T-cell (primary cell): ENCODE measurements around the gene TUT7. TPM values are rescaled to one million over a fixed set of nuclear protein-coding genes. Genes with fewer than 3 reads are reported as not detected.

Source experiments
- ATAC-seq, 4 experiments: fragments of 200-7000 bp in 3 of 4; fragments of 150-1000 bp in 1 of 4; cut with Tn5 transposase; replicated peaks in 1 of 4; 1 replicate in 3 of 4; 2 replicates in 1 of 4; pipeline ENCODE4 v1.10.0; 2021; ENCODE audit warnings: moderate library complexity in 3 of 4, mild to moderate bottlenecking in 2 of 4, moderate number of reproducible peaks in 1 of 4
- CTCF ChIA-PET, 2 donors: fragments of 300-600 bp; sonication (Branson Sonifier 250); formaldehyde crosslinking; loops; one replicate each; lab custom pipeline; 2022; ENCODE audit warnings: antibody characterized with exemption in 2 of 2; lab: Charles Lee
- POLR2A ChIA-PET, 2 donors: fragments of 300-600 bp; sonication (Branson Sonifier 250); formaldehyde crosslinking; loops; one replicate each; lab custom pipeline; 2022; ENCODE audit warnings: antibody characterized with exemption in 2 of 2; lab: Charles Lee
- DNase-seq, 35 experiments: peaks; one replicate each; pipeline versions ENCODE4 v3.0.0 to v3.0.0-alpha.2; 2013 to 2023
- H3K27ac ChIP-seq: one replicate; pipeline ENCODE4 v1.5.1; 2013; ENCODE audit warnings: low read length
- H3K27me3 ChIP-seq, 2 experiments: replicated peaks in 1 of 2; 1 replicate in 1 of 2; 2 replicates in 1 of 2; pipeline versions ENCODE4 v1.6.1 to v1.7.0; 2013; ENCODE audit warnings: low read length in 1 of 2, mixed read lengths in 1 of 2; ENCODE audit not compliant: control insufficient read depth in 2 of 2, insufficient read depth in 2 of 2; ENCODE audit errors: extremely low read depth in 1 of 2
- H3K36me3 ChIP-seq, 2 donors: 1 replicate in 1 of 2; 2 replicates in 1 of 2; pipeline versions ENCODE4 v1.6.1 to v1.7.0; 2013; ENCODE audit warnings: low read length in 1 of 2; ENCODE audit not compliant: control insufficient read depth in 2 of 2, insufficient read depth in 1 of 2; ENCODE audit errors: extremely low read depth in 1 of 2
- H3K4me1 ChIP-seq, 2 experiments: 1 replicate in 1 of 2; 2 replicates in 1 of 2; pipeline versions ENCODE4 v1.6.1 to v1.7.0; 2013; ENCODE audit warnings: low read length in 2 of 2, mixed read lengths in 1 of 2; ENCODE audit not compliant: insufficient read depth in 2 of 2, control insufficient read depth in 1 of 2; ENCODE audit errors: extremely low read depth in 1 of 2
- H3K4me3 ChIP-seq, 2 donors: 1 replicate in 1 of 2; 2 replicates in 1 of 2; pipeline versions ENCODE4 v1.5.1 to v1.7.0; 2013; ENCODE audit warnings: mild to moderate bottlenecking in 2 of 2, low read length in 1 of 2, moderate library complexity in 1 of 2; ENCODE audit not compliant: control insufficient read depth in 1 of 2; ENCODE audit errors: extremely low read depth in 1 of 2
- H3K9me3 ChIP-seq: 2 replicates; pipeline ENCODE4 v1.7.0; 2013
- H3K27ac Mint-ChIP-seq, 2 donors: one replicate each; pipeline ENCODE4 v1.8.0; 2020 to 2021; ENCODE audit warnings: mild to moderate bottlenecking in 2 of 2, mixed read lengths in 2 of 2
- H3K27me3 Mint-ChIP-seq, 2 donors: one replicate each; pipeline ENCODE4 v1.8.0; 2021 to 2022; ENCODE audit warnings: mixed read lengths in 2 of 2
- H3K36me3 Mint-ChIP-seq: one replicate; pipeline ENCODE4 v1.8.0; 2021; ENCODE audit warnings: mixed read lengths
- H3K4me1 Mint-ChIP-seq, 3 donors: one replicate each; pipeline ENCODE4 v1.8.0; 2020 to 2022; ENCODE audit warnings: mixed read lengths in 3 of 3, mild to moderate bottlenecking in 1 of 3
- H3K4me3 Mint-ChIP-seq, 3 donors: one replicate each; pipeline ENCODE4 v1.8.0; 2020 to 2022; ENCODE audit warnings: mild to moderate bottlenecking in 3 of 3, mixed read lengths in 3 of 3, moderate library complexity in 3 of 3
- H3K9me3 Mint-ChIP-seq, 3 donors: one replicate each; pipeline ENCODE4 v1.8.0; 2020 to 2022; ENCODE audit warnings: mixed read lengths in 3 of 3
- WGBS: methylation state at CpG from one replicate; pipeline ENCODE4 v1.1.5; 2013; ENCODE audit warnings: missing lambda C conversion rate; ENCODE audit not compliant: insufficient coverage; 5-methylcytosine and 5-hydroxymethylcytosine counted together
- total RNA-seq, 35 experiments: library from RNA in 6 of 35; stranded (reverse) in 6 of 35; fragments of 120-200 nt in 1 of 35; gene quantifications; one replicate each; pipeline versions ENCODE4 v1.2.1 to v1.2.4 and lab custom pipeline; 2013 to 2026

The TUT7 gene
- total RNA-seq, 5 donors from 2014 or later (not counting 1 experiment from before 2014, with no cell fraction given), result 45.4 to 50.4 (median 48.6) TPM

- Histone ChIP-seq H3K27me3 (no peaks in the 10 kb centered on the region), H3K9me3 (no peaks in the 10 kb centered on the region), H3K36me3 (peaks cover 0 to 55% of the 10 kb centered on the region in 2 donors), H3K4me1 (no peaks in the 10 kb centered on the region), H3K4me3 (no peak overlapping the region), H3K27ac (no peak overlapping the region)
- Mint-ChIP-seq H3K36me3 (peaks cover 67% of the 10 kb centered on the region), H3K27ac (peak overlapping the region in 1 of 2 donors; percentile 61), H3K4me1 (peaks cover 4 to 6% (median 6%) of the 10 kb centered on the region in 3 donors), H3K27me3 (no peaks in the 10 kb centered on the region), H3K9me3 (no peaks in the 10 kb centered on the region), H3K4me3 (no peak overlapping the region)
- CTCF ChIA-PET, result interaction anchor here in 1 of 2 donors (0.6 kb wide), 1 partner anchor 10 kb away, joined by 4 read pairs; no protein-coding TSS in a partner anchor
- ATAC-seq, result no peak
- WGBS, result 100% methylated on average over 2 of the region's 5 CpGs
- POLR2A ChIA-PET, result interaction anchor here in 1 of 2 donors (0.7 kb wide), 1 partner anchor 55 kb away, joined by 5 read pairs; no protein-coding TSS in a partner anchor
- no peak for DNase-seq
Observed at GRCh38 chr9:86330186-86330585, 24.0 kb downstream of the TUT7 start.

DNA sequence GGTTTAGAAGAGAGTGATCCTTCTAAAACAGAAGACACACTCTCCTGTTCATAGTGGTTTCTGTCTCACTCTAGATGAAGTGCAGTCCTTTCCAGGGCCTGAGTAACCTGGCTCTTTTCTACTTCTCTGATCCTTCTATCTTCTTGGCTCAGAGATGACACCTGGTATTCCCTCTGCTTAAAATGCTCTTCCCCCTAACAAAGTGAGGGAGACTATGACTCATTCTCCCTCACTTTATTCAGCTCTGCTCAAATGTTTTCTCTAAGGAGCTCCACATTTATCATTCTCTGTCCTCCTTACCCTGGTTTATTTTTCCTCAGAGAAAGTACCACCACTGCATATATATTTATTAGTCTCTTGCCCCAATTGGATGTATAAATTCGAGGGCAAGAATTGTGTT is 24.6 kb downstream of the TUT7 start:
- Mint-ChIP-seq H3K27me3 (no peaks in the 10 kb centered on the region), H3K36me3 (peaks cover 65% of the 10 kb centered on the region), H3K4me1 (peaks cover 4 to 6% (median 6%) of the 10 kb centered on the region in 3 donors), H3K4me3 (no peak overlapping the region), H3K27ac (peak overlapping the region in 1 of 2 donors; percentile 61), H3K9me3 (no peaks in the 10 kb centered on the region)
- Histone ChIP-seq H3K4me3 (no peak overlapping the region), H3K36me3 (peaks cover 0 to 55% of the 10 kb centered on the region in 2 donors), H3K4me1 (no peaks in the 10 kb centered on the region), H3K9me3 (no peaks in the 10 kb centered on the region), H3K27ac (no peak overlapping the region), H3K27me3 (no peaks in the 10 kb centered on the region)
- WGBS, result 100% methylated on average over 1 of the region's 1 CpG
- ATAC-seq, result no peak
- POLR2A ChIA-PET, result no interaction called here
- DNase-seq, result no peak
- CTCF ChIA-PET, result no interaction called here

GRCh38 chr9:86328156-86328555 is 26.1 kb downstream of the TUT7 start:
- H3K27ac ChIP-seq, result no peak overlapping the region
- H3K4me1 ChIP-seq, result no peaks in the 10 kb centered on the region
- Mint-ChIP-seq H3K27me3 (no peaks in the 10 kb centered on the region), H3K36me3 (peaks cover 62% of the 10 kb centered on the region), H3K4me1 (peaks cover 4 to 7% (median 6%) of the 10 kb centered on the region in 3 donors), H3K27ac (no peak overlapping the region), H3K9me3 (no peaks in the 10 kb centered on the region), H3K4me3 (no peak overlapping the region)
- H3K27me3 ChIP-seq, result no peaks in the 10 kb centered on the region
- WGBS, result no CpG with 5 or more reads among the region's 4 CpGs
- ChIA-PET POLR2A (interaction anchor here (0.6 to 1.0 kb wide), 4 partner anchors 9 to 395 kb away, joined by 3 to 4 read pairs (median 3); no protein-coding TSS in a partner anchor), CTCF (no interaction called here)
- peaks cover 9 to 57% of the 10 kb centered on the region in 2 donors for H3K36me3 ChIP-seq
- ATAC-seq (no peak), DNase-seq (no peak)
- no peak overlapping the region for H3K4me3 ChIP-seq
- H3K9me3 ChIP-seq, result no peaks in the 10 kb centered on the region

DNA sequence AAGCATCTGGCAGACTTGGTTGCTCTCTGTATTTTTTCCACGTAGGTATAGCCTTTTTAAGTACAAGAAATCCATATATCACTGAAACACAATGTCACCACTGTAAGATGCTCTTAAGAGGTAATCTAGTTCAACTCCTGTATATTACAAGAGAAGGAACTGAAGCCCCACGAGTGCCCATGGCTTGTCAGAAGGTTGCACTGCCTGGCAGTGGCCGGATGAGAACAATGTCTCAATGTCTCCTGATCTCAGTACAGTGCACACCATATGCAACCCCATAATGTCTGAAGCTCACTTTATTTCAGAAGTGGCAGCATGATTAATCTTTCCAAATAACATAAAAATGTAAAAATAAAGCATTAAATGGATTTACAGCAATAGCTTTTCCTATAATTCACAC is 27.7 kb downstream of the TUT7 start:
- Mint-ChIP-seq H3K27me3 (no peaks in the 10 kb centered on the region), H3K27ac (peak overlapping the region in 1 of 2 donors; percentile 39), H3K9me3 (no peaks in the 10 kb centered on the region), H3K4me3 (no peak overlapping the region), H3K4me1 (peaks cover 6 to 10% (median 9%) of the 10 kb centered on the region in 3 donors), H3K36me3 (peaks cover 59% of the 10 kb centered on the region)
- no peak overlapping the region for H3K4me3 ChIP-seq
- peaks cover 15 to 69% of the 10 kb centered on the region in 2 donors for H3K36me3 ChIP-seq
- no peaks in the 10 kb centered on the region for H3K9me3 ChIP-seq
- DNase-seq, result no peak
- no peaks in the 10 kb centered on the region for H3K4me1 ChIP-seq
- ChIA-PET CTCF (interaction anchor here in 1 of 2 donors (0.5 kb wide), 1 partner anchor 422 kb away, joined by 3 read pairs; no protein-coding TSS in a partner anchor), POLR2A (no interaction called here)
- no CpG with 5 or more reads among the region's 3 CpGs for WGBS
- no peak for ATAC-seq
- H3K27me3 ChIP-seq, result no peaks in the 10 kb centered on the region
- H3K27ac ChIP-seq, result no peak overlapping the region

- no peak for DNase-seq
- H3K36me3 Mint-ChIP-seq, result peaks cover 60% of the 10 kb centered on the region
- Histone ChIP-seq H3K36me3 (peaks cover 19 to 84% of the 10 kb centered on the region in 2 donors), H3K27me3 (no peaks in the 10 kb centered on the region), H3K4me1 (no peaks in the 10 kb centered on the region), H3K9me3 (no peaks in the 10 kb centered on the region), H3K27ac (no peak overlapping the region), H3K4me3 (no peak overlapping the region)
- H3K9me3 Mint-ChIP-seq, result no peaks in the 10 kb centered on the region
- ChIA-PET CTCF (no interaction called here), POLR2A (no interaction called here)
- H3K4me3 Mint-ChIP-seq, result no peak overlapping the region
- H3K4me1 Mint-ChIP-seq, result peaks cover 6 to 10% (median 9%) of the 10 kb centered on the region in 3 donors
- no peak for ATAC-seq
- H3K27ac Mint-ChIP-seq, result no peak overlapping the region
- H3K27me3 Mint-ChIP-seq, result no peaks in the 10 kb centered on the region
- WGBS, result no CpG with 5 or more reads among the region's 1 CpG
Observed at GRCh38 chr9:86324901-86325300, 29.3 kb downstream of the TUT7 start.

DNA sequence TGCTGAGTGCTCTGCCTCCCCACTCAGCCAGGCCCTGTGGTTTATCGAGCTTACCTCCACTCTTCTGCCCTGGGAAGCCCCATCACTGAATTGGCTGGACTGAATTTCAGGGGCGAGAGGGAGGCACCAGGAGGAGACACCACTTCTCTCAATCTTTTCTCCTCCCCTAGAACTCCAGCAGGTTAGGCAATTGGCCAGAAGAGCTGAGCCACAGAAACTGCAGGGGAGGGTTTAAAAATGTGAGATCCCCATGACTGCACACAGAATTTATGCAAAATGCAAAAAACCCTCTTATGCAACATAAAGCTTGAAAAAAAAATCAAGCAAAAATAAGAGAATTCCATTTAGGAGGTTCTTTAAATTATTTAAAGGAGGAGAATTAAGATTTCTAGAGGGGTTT is 29.9 kb downstream of the TUT7 start:
- no peak for ATAC-seq
- DNase-seq, result no peak
- peaks cover 19 to 86% of the 10 kb centered on the region in 2 donors for H3K36me3 ChIP-seq
- no peaks in the 10 kb centered on the region for H3K4me1 ChIP-seq
- no peaks in the 10 kb centered on the region for H3K9me3 ChIP-seq
- no peak overlapping the region for H3K4me3 ChIP-seq
- no peaks in the 10 kb centered on the region for H3K27me3 Mint-ChIP-seq
- H3K4me3 Mint-ChIP-seq, result no peak overlapping the region
- no peaks in the 10 kb centered on the region for H3K27me3 ChIP-seq
- WGBS, result no CpG with 5 or more reads among the region's 2 CpGs
- POLR2A ChIA-PET, result no interaction called here
- no peak overlapping the region for H3K27ac Mint-ChIP-seq
- CTCF ChIA-PET, result no interaction called here
- peaks cover 5 to 10% (median 6%) of the 10 kb centered on the region in 3 donors for H3K4me1 Mint-ChIP-seq
- H3K36me3 Mint-ChIP-seq, result peaks cover 58% of the 10 kb centered on the region
- H3K27ac ChIP-seq, result no peak overlapping the region
- no peaks in the 10 kb centered on the region for H3K9me3 Mint-ChIP-seq
